ENCODE measurements around the gene RNU11.

The RNU11 gene

DNA sequence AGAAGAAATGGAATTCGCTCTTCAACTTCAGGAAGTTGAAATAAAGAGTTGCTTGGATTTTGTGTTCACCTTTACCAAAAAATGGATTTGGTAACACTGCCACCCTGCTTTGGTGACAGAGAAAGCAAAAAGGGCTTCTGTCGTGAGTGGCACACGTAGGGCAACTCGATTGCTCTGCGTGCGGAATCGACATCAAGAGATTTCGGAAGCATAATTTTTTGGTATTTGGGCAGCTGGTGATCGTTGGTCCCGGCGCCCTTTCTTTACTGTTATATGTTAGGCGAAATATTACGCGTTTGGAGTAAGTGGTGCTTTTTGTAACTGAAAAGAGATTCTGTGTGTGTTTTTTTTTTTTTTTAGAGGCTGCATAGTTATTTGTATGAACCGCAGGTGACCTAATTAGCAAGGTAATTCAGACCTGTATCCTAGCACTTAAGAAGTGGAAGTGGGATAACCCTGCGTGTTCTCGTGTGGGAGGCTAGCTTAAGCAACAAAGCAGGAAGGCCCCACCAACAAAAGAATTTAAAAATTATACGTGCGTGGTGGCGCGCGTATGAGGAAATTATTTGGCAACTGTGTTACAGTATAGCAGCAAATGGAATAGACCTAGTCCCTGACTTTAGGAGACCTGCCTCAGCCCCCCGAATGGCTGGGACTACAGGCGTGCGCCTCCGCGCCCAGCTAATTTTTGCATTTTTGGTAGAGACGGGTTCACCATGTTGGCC, at the start of gene RNU11:
RNU11 (plus strand) TSS at position 127 of the 725 bp plus-strand sequence.
- peak within 1 kb of the TSS; percentile 100 for H3K27ac ChIP-seq
- TF ChIP-seq ZFX (IDR thresholded peaks at IDR 0.05; ENCODE audit: borderline replicate concordance), result no peak
- TF ChIP-seq, protein P1, sequence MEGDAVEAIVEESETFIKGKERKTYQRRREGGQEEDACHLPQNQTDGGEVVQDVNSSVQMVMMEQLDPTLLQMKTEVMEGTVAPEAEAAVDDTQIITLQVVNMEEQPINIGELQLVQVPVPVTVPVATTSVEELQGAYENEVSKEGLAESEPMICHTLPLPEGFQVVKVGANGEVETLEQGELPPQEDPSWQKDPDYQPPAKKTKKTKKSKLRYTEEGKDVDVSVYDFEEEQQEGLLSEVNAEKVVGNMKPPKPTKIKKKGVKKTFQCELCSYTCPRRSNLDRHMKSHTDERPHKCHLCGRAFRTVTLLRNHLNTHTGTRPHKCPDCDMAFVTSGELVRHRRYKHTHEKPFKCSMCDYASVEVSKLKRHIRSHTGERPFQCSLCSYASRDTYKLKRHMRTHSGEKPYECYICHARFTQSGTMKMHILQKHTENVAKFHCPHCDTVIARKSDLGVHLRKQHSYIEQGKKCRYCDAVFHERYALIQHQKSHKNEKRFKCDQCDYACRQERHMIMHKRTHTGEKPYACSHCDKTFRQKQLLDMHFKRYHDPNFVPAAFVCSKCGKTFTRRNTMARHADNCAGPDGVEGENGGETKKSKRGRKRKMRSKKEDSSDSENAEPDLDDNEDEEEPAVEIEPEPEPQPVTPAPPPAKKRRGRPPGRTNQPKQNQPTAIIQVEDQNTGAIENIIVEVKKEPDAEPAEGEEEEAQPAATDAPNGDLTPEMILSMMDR (IDR thresholded peaks at IDR 0.05), result no peak

DNA sequence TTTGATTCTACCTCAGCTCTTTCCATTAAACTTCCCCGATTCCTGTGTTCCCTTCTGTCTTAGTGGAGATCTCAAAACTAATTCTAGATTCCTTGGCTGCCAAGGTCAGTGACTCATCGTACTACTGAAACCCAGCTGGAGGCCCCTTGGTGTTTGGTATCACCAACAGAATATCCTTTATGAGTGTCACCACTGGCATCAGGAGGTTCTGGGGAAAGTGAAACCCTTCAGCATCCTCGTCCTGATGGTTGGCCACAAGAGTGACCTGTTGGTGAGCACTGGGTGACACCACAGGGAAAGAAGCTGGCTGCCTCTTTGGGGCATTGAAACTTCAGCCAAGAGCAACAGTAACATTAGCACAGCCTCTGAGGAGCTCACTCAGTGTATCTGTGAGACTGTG, 46.7 kb upstream of the RNU11 start:
- no peak overlapping the region for H3K27ac ChIP-seq
- TF ChIP-seq, protein P1 (IDR thresholded peaks at IDR 0.05), result no peak
- no peak for TF ChIP-seq ZFX (IDR thresholded peaks at IDR 0.05; ENCODE audit: borderline replicate concordance)

DNA sequence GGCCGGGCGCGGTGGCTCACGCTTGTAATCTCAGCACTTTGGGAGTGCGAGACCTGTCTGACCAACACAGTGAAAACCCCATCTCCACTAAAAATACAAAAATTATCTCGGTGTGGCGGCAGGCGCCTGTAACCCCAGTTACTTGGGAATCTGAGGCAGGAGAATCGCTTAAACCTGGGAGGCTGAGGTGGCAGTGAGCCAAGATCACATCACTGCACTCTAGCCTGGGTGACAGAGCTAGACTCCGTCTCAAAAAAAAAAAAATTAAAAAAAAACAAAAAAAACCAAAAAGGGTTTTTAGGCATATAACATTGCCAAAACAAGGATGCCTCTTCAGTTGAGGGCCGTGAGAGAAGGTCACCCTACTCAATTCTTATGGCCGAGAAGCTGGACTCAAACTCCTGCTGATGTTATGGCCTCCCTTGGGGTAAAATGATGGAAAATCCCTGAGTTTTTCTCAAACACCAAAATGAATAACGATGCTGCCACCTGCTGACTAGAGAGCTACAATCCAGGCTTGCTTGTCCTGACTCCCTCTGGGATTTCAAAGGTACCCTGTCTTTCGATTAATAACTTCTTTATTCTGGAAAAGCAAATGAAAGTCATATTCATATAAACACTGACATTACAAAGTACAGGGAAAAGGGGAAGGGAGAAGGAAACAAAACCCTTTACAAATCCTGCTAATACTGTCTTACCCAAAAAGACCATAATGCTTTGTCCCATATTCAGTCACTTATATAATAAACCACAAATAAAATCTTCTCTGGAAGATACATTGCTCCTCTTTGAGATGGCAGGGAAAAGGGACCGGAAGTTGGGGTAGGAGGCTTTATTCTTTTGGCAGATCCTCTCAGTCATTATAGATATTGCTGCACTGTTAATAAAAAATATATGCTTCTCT, 45.6 kb upstream of the RNU11 start:
- TF ChIP-seq, protein P1 (IDR thresholded peaks at IDR 0.05), result peak; percentile 61
- TF ChIP-seq ZFX (IDR thresholded peaks at IDR 0.05; ENCODE audit: borderline replicate concordance), result no peak

DNA sequence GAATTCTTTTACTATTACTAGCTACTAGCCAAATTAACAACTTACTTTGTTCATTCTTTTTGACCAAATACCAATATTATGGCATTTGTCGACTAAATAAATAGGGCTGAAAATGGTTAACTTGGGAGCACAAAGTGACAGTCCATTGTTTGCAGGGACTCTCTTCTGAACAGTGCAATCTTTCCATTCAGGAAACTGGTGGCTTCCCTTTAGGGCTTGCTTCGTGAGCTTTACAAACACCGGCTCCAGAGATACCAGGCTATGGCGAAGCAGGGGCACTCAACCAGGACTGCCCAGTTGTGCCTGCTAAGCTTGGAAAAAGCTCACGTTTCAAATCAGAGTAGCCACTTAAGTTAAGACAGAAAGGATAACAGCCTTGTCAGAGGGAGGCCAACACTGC, 44.0 kb upstream of the RNU11 start:
- no peak overlapping the region for H3K27ac ChIP-seq
- no peak for TF ChIP-seq ZFX (IDR thresholded peaks at IDR 0.05; ENCODE audit: borderline replicate concordance)
- TF ChIP-seq, protein P1 (IDR thresholded peaks at IDR 0.05), result no peak

More for the DNA sequence above, 45.6 kb upstream of the RNU11 start:
- H3K27ac ChIP-seq, result no peak overlapping the region

DNA sequence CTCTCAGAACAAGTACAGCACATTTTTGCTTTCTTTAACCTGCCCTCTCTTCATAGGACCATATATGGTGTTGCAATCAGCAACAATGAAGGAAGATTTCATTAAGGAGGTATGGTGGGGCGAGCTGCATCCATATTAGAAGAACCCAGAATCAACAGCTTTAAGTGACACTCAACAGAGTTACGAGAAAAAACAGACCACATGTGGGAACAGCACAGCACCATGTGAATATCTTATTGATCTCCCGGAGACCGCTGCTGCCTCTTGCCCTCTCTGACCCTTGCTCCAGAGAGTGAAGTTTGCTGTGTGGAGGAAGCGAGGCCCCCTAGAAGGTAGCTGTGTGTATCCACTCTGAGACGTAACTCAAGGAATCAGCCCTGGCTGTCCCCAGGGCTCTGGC, 43.4 kb upstream of the RNU11 start:
- no peak for TF ChIP-seq ZFX (IDR thresholded peaks at IDR 0.05; ENCODE audit: borderline replicate concordance)
- TF ChIP-seq, protein P1 (IDR thresholded peaks at IDR 0.05), result no peak

DNA sequence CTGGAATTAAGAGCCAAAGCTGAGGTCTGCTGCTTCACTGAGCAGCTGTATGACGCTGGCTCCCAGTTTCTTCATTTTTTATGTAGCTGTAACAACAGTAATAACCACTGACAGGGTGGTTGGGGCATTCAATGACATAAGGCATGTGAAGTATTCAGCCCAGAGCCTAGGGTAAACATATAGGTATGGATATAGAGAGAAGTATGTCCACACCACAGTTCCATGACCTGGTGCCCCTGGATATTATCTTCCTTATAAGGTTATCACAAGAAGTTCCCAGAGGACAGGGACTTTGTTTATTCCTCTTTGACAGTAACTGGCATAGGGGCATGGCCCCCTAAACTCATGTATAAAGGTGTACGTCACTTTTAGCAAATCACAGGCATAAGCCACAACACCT, 41.6 kb upstream of the RNU11 start:
- TF ChIP-seq, protein P1 (IDR thresholded peaks at IDR 0.05), result no peak
- H3K27ac ChIP-seq, result no peak overlapping the region

More for the DNA sequence above, 43.4 kb upstream of the RNU11 start:
- no peak overlapping the region for H3K27ac ChIP-seq

DNA sequence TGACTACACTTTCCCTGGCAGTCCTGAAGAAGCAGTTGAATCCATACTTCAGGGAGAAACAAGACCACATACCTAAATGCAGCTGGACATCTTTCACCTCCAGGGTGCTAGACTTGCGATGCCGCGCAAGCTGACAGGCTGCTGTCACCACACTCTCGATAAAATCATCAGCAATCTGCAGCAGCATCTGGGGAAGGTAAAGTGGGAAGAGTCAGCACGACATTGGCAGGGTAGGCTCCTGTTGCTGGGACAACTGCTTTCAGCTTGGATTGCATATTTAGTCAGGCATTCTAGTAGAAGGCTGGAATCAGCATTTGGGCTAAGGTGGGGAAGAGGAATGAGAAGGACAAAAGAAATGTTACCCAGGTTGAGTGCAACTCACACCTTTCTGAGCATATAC, 35.2 kb upstream of the RNU11 start:
- H3K27ac ChIP-seq, result no peak overlapping the region
- no peak for TF ChIP-seq ZFX (IDR thresholded peaks at IDR 0.05; ENCODE audit: borderline replicate concordance)
- TF ChIP-seq, protein P1 (IDR thresholded peaks at IDR 0.05), result no peak

Data from 22Rv1 (cell line).